ENCODE data around the gene EPAS1.

- TF ChIP-seq CTCF (IDR thresholded peaks at IDR 0.05) (no peak), POLR2A (IDR thresholded peaks at IDR 0.05) (no peak)
These were observed 80.7 kb downstream of the EPAS1 start for GRCh38 chr2:46377666-46378560.

All from adrenal gland (tissue), 5 donors.